Measurements from ENCODE around the gene EEFSEC.

EEFSEC gene

GRCh38 chr3:128457937-128458336 lies 304.7 kb downstream of the EEFSEC start:
- DNase-seq: no peak

Data from left hindlimb (tissue), 1 donor.